NOMO-1 treated with dmso at 0.1 percent for 144 hours (cell line): ENCODE data around the gene SPIN1.

Experiments used
- DNase-seq: peaks from one replicate; lab custom pipeline; 2025; ENCODE audit not compliant: unreplicated experiment; lab: John Stamatoyannopoulos, UW

The SPIN1 gene

GRCh38 chr9:88433583-88434255 is 45.5 kb downstream of the SPIN1 start:
- DNase-seq = no peak

GRCh38 chr9:88435336-88435735 is 47.1 kb downstream of the SPIN1 start:
- no peak for DNase-seq

GRCh38 chr9:88436379-88436778 is 48.1 kb downstream of the SPIN1 start:
- no peak for DNase-seq

- no peak for DNase-seq
These were observed 49.2 kb downstream of the SPIN1 start for GRCh38 chr9:88437210-88438146.

- DNase-seq = no peak
These were observed 50.6 kb downstream of the SPIN1 start for GRCh38 chr9:88438811-88439210.

- no peak for DNase-seq
These were observed 53.2 kb downstream of the SPIN1 start for GRCh38 chr9:88441301-88442007.

- DNase-seq = no peak
These were observed 55.4 kb downstream of the SPIN1 start for GRCh38 chr9:88443480-88444113.

GRCh38 chr9:88446728-88447127 is 58.5 kb downstream of the SPIN1 start:
- no peak for DNase-seq

GRCh38 chr9:88447431-88447830 is 59.2 kb downstream of the SPIN1 start:
- no peak for DNase-seq

GRCh38 chr9:88451160-88451559 is 62.9 kb downstream of the SPIN1 start:
- no peak for DNase-seq

GRCh38 chr9:88458716-88459465 is 70.6 kb downstream of the SPIN1 start:
- no peak for DNase-seq

- no peak for DNase-seq
These were observed 72.5 kb downstream of the SPIN1 start for GRCh38 chr9:88460587-88461332.

- DNase-seq = no peak
These were observed 73.9 kb downstream of the SPIN1 start for GRCh38 chr9:88462191-88462590.

GRCh38 chr9:88464851-88465250 is 76.6 kb downstream of the SPIN1 start:
- no peak for DNase-seq

- no peak for DNase-seq
These were observed 80.0 kb downstream of the SPIN1 start for GRCh38 chr9:88468226-88468625.

GRCh38 chr9:88476491-88477271 is 88.4 kb downstream of the SPIN1 start:
- DNase-seq = no peak

GRCh38 chr9:88477300-88477751 is 89.1 kb downstream of the SPIN1 start:
- DNase-seq = no peak

- no peak for DNase-seq
These were observed 90.0 kb downstream of the SPIN1 start for GRCh38 chr9:88478246-88478645.

- no peak for DNase-seq
These were observed 93.7 kb downstream of the SPIN1 start for GRCh38 chr9:88481933-88482332.
